ENCODE results near the gene TRMT5.

GRCh38 chr14:60926002-60926401, 54.9 kb downstream of the TRMT5 start:
- TF ChIP-seq, protein P1, sequence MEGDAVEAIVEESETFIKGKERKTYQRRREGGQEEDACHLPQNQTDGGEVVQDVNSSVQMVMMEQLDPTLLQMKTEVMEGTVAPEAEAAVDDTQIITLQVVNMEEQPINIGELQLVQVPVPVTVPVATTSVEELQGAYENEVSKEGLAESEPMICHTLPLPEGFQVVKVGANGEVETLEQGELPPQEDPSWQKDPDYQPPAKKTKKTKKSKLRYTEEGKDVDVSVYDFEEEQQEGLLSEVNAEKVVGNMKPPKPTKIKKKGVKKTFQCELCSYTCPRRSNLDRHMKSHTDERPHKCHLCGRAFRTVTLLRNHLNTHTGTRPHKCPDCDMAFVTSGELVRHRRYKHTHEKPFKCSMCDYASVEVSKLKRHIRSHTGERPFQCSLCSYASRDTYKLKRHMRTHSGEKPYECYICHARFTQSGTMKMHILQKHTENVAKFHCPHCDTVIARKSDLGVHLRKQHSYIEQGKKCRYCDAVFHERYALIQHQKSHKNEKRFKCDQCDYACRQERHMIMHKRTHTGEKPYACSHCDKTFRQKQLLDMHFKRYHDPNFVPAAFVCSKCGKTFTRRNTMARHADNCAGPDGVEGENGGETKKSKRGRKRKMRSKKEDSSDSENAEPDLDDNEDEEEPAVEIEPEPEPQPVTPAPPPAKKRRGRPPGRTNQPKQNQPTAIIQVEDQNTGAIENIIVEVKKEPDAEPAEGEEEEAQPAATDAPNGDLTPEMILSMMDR (IDR thresholded peaks at IDR 0.05), result no peak
- no peak for TF ChIP-seq POLR2A (IDR thresholded peaks at IDR 0.05)

All from body of pancreas (tissue), 4 donors.